GM10266 (cell line): ENCODE data around the gene PRICKLE2.

Experiments
- DNase-seq: peaks from one replicate; pipeline ENCODE4 v3.0.0; 2012; ENCODE audit errors: extremely low spot score
- TF ChIP-seq, protein P1 (sequence below): IDR thresholded peaks from 2 replicates; pipeline ENCODE4 v1.5.1; 2012; ENCODE audit warnings: mild to moderate bottlenecking, low read depth; ENCODE audit not compliant: control insufficient read depth, insufficient read depth; ENCODE audit errors: missing control alignments

Gene PRICKLE2

DNA sequence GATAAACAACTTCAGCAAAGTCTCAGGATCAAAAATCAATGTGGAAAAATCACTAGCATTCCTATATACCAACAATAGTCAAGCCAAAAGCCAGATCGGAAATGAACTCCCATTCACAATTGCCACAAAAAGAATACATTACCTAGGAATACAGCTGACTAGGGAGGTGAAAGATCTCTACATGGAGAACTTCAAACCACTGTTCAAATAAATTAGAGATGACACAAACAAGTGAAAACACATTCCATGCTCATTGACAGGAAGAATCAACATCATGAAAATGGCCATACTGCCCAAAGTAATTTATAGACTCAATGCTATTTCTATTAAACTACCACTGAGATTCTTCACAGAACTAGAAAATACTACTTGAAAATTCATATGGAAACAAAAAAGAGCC, 107.8 kb downstream of the PRICKLE2 start:
- no peak for DNase-seq
- TF ChIP-seq, protein P1, sequence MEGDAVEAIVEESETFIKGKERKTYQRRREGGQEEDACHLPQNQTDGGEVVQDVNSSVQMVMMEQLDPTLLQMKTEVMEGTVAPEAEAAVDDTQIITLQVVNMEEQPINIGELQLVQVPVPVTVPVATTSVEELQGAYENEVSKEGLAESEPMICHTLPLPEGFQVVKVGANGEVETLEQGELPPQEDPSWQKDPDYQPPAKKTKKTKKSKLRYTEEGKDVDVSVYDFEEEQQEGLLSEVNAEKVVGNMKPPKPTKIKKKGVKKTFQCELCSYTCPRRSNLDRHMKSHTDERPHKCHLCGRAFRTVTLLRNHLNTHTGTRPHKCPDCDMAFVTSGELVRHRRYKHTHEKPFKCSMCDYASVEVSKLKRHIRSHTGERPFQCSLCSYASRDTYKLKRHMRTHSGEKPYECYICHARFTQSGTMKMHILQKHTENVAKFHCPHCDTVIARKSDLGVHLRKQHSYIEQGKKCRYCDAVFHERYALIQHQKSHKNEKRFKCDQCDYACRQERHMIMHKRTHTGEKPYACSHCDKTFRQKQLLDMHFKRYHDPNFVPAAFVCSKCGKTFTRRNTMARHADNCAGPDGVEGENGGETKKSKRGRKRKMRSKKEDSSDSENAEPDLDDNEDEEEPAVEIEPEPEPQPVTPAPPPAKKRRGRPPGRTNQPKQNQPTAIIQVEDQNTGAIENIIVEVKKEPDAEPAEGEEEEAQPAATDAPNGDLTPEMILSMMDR = no peak

DNA sequence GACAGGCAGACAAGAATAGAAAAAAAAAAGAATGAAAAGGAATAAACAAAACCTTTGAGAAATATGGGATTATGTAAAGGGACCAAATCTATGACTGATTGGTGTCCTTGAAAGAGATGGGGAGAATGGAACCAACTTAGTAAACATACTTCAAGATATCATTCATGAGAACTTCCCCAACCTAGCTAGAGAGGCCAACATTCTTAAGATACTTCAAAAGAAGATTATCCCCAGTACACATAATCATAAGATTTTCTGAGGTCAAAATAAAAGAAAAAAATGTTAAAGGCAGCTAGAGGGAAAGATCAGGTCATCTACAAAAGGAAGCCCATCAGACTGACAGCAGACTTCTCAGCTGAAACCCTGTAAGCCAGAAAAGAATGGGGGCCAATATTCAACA, 110.6 kb downstream of the PRICKLE2 start:
- no peak for DNase-seq
- TF ChIP-seq, protein P1 = no peak

DNA sequence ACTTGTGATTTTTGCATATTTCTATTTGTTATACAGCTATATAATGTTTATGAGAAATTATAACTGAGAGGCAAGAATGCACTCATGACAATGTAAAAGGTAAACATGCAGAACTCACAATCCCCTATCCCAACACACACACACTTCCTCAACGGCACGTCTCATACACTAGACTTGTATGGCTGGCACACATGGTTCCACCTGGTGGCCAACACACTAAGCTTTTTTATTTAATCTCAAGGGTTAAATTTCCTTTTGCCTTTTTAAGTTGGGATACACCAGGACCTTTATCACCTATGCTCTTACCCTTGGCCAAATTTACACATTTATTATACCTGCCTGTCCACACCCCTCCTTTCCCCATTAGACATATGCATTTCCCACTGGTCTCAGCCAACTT, 113.4 kb downstream of the PRICKLE2 start:
- no peak for DNase-seq
- TF ChIP-seq, protein P1 = no peak

DNA sequence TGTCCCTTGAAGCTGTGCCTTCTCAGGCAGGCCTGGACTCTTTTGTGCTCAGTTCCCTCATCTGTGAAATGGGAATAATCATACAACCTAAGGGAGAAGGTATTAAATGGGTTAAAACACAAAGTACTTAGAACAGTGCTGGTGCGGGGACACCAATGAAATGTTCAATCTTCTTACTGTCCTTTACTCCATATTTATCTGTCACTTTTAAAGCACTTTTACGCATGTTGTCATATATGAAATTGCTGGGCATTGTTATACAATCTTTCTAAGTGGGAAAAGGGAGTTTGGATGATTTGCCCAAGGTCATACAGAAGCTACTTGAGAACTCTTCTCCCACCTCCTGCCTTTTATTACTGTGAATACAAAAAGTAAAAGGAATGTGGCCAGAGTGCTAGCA, 114.2 kb downstream of the PRICKLE2 start:
- TF ChIP-seq, protein P1 = no peak
- DNase-seq = no peak

DNA sequence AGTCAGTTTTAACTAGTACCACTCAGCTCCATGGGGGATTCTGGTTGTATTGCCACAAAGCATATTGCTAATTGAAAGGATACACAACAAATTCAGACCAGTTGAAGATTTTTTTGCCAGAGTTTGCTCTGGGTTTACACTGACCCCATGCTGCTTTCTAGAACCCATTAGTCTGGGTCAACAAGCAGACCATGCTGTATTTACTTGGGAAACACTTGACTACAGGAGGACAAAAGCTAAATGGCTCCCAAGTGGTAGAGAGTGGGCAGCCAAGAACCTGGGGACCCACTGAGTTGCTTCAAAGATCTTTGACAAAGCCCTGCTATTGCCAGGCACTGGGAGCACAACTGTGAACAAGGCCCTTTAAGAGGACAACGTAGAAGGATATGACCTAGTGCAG, 115.2 kb downstream of the PRICKLE2 start:
- DNase-seq = no peak
- TF ChIP-seq, protein P1 = no peak

DNA sequence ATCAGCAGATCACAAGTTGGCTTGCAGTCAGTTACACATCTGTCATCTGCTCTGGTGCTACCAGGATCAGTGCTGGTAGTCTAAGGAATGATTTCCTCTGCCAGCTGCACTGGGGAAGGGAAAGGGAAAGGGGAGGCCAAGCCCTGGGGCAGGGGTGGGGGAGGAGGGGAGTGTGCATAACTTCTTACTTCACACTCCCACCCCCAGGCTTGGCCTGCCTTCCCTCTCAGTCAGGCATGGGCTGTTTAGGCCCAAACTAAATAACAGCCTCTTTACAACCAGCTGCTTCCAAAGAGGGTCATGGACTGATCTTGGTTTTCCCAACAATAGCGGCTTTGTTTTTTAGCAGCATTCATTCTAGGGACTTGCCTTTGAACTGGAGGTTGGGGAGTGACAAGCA, 115.8 kb downstream of the PRICKLE2 start:
- TF ChIP-seq, protein P1 = no peak
- DNase-seq = no peak

DNA sequence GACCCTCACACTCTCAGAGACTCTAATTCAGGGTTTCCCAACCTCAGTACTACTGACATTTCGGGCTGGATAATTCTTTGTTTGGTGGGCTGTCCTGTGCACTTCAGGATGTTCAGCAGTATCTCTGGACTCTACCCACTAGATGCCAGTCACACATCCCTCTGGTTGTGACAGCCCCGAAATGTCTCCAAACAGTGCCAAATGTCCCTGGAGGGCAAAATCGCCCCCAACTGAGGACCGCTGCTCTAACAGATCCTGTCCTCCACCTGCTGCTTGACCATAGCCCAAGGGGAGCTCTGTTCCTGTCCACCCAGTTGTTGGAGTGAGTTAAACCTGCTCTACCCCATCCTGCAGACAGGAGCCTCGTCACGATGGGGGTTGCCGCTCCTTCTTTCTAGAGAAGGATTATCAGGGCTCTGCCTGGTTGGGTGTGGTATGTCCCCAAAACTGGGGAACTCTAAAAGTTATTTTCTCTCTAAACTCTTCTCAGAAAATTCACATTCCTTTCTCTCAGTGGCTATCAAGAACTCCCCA, 116.4 kb downstream of the PRICKLE2 start:
- no peak for DNase-seq
- TF ChIP-seq, protein P1 = no peak

DNA sequence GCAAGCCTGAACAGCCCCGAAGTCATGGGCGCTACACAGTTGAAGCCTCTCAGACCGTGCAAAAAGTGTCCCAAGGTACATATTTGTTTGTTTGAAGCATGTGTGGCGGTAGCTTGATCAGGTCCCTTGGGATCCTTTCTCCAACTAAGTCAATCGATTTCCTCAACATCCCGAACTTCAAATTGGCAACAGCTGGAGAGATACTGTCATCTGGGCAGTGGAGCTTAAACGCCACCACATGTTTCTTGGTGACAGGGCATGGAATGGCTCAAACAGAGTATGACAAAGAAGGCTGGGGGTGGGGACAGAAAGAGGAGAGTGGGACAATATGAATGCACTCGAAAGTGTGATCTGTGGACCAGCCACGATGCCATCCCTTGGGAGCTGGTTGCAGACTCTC, 117.0 kb downstream of the PRICKLE2 start:
- TF ChIP-seq, protein P1 = no peak
- no peak for DNase-seq
